Mesenchymal stem cell (in vitro differentiated cells and primary cell): Measurements from ENCODE around the gene RB1.

Experiments
- DNase-seq: peaks from one replicate; pipeline ENCODE4 v3.0.0-alpha.2; 2013
- H2AFZ ChIP-seq: one replicate; pipeline ENCODE4 v1.6.1; 2013; ENCODE audit warnings: low read depth, mild to moderate bottlenecking, control low read depth, inconsistent platforms, low read length, moderate library complexity
- H2AK5ac ChIP-seq: 2 replicates; pipeline ENCODE4 v1.6.1; 2013; ENCODE audit warnings: low read length, moderate library complexity, mild to moderate bottlenecking, inconsistent platforms; ENCODE audit not compliant: severe bottlenecking
- H2BK120ac ChIP-seq: one replicate; pipeline ENCODE4 v1.6.1; 2013; ENCODE audit warnings: low read depth, mild to moderate bottlenecking, inconsistent platforms, low read length, moderate library complexity
- H2BK12ac ChIP-seq, 2 experiments: one replicate each; pipeline ENCODE4 v1.6.1; 2013; ENCODE audit warnings: inconsistent platforms in 2 of 2, low read length in 2 of 2, mild to moderate bottlenecking in 2 of 2, moderate library complexity in 2 of 2, control low read depth in 1 of 2
- H2BK15ac ChIP-seq: one replicate; pipeline ENCODE4 v1.6.1; 2013; ENCODE audit warnings: mild to moderate bottlenecking, low read depth, inconsistent platforms; ENCODE audit not compliant: poor library complexity, severe bottlenecking
- H2BK5ac ChIP-seq: 2 replicates; pipeline ENCODE4 v1.6.1; 2013; ENCODE audit warnings: low read depth, mild to moderate bottlenecking, low read length, control low read depth, inconsistent platforms; ENCODE audit not compliant: poor library complexity, severe bottlenecking
- H3K14ac ChIP-seq, 2 experiments: one replicate each; pipeline ENCODE4 v1.6.1; 2013; ENCODE audit warnings: inconsistent platforms in 2 of 2, low read length in 2 of 2, control low read depth in 1 of 2, mild to moderate bottlenecking in 1 of 2, moderate library complexity in 1 of 2
- H3K18ac ChIP-seq, 2 experiments: one replicate each; pipeline ENCODE4 v1.6.1; 2013; ENCODE audit warnings: inconsistent platforms in 2 of 2, low read length in 2 of 2, control low read depth in 1 of 2, low read depth in 1 of 2, mild to moderate bottlenecking in 1 of 2
- H3K23ac ChIP-seq, 2 experiments: one replicate each; pipeline ENCODE4 v1.6.1; 2013; ENCODE audit warnings: inconsistent platforms in 2 of 2, low read length in 2 of 2, mild to moderate bottlenecking in 2 of 2, moderate library complexity in 2 of 2, control low read depth in 1 of 2
- H3K27ac ChIP-seq: 2 replicates; pipeline ENCODE4 v1.5.1; 2013; ENCODE audit warnings: mild to moderate bottlenecking, moderate library complexity, low read length, control low read depth, inconsistent platforms; ENCODE audit not compliant: poor library complexity, severe bottlenecking
- H3K27me3 ChIP-seq, 2 experiments: 2 replicates each; pipeline versions ENCODE4 v1.6.1 to v1.7.0; 2013; ENCODE audit warnings: low read length in 2 of 2, mild to moderate bottlenecking in 2 of 2, moderate library complexity in 2 of 2, control low read depth in 1 of 2, inconsistent platforms in 1 of 2; ENCODE audit not compliant: control insufficient read depth in 1 of 2, insufficient read depth in 1 of 2
- H3K36me3 ChIP-seq, 2 experiments: 2 replicates each; pipeline versions ENCODE4 v1.6.1 to v1.7.0; 2013; ENCODE audit warnings: low read length in 2 of 2, control low read depth in 1 of 2, inconsistent platforms in 1 of 2, low read depth in 1 of 2, mild to moderate bottlenecking in 1 of 2; ENCODE audit not compliant: insufficient read depth in 2 of 2, control insufficient read depth in 1 of 2
- H3K4ac ChIP-seq, 2 experiments: one replicate each; pipeline ENCODE4 v1.6.1; 2013; ENCODE audit warnings: inconsistent platforms in 2 of 2, low read length in 2 of 2, mild to moderate bottlenecking in 2 of 2, moderate library complexity in 2 of 2, control low read depth in 1 of 2, low read depth in 1 of 2
- H3K4me1 ChIP-seq: 2 replicates; pipeline ENCODE4 v1.6.1; 2013; ENCODE audit warnings: low read depth, low read length, control low read depth; ENCODE audit not compliant: control insufficient read depth, insufficient read depth
- H3K4me2 ChIP-seq: 2 replicates; pipeline ENCODE4 v1.6.1; 2013; ENCODE audit warnings: low read length, mild to moderate bottlenecking, inconsistent platforms; ENCODE audit not compliant: poor library complexity, severe bottlenecking
- H3K4me3 ChIP-seq, 2 experiments: 2 replicates each; pipeline versions ENCODE4 v1.5.1 to v1.7.0; 2013; ENCODE audit warnings: low read length in 2 of 2, mild to moderate bottlenecking in 2 of 2, control low read depth in 1 of 2, low read depth in 1 of 2; ENCODE audit not compliant: insufficient read depth in 1 of 2
- H3K79me1 ChIP-seq: replicated peaks from 2 replicates; pipeline ENCODE4 v1.6.1; 2013; ENCODE audit warnings: mild to moderate bottlenecking, control low read depth, low read length, inconsistent platforms; ENCODE audit not compliant: poor library complexity, severe bottlenecking
- H3K9ac ChIP-seq: 2 replicates; pipeline ENCODE4 v1.7.0; 2013; ENCODE audit warnings: mild to moderate bottlenecking, low read length, moderate library complexity
- H3K9me3 ChIP-seq: 2 replicates; pipeline ENCODE4 v1.7.0; 2013; ENCODE audit warnings: mild to moderate bottlenecking, low read length; ENCODE audit not compliant: control insufficient read depth
- H4K8ac ChIP-seq: one replicate; pipeline ENCODE4 v1.6.1; 2013; ENCODE audit warnings: inconsistent platforms, mild to moderate bottlenecking, low read length, moderate library complexity
- H4K91ac ChIP-seq: one replicate; pipeline ENCODE4 v1.6.1; 2013; ENCODE audit warnings: mild to moderate bottlenecking, low read length, inconsistent platforms
- WGBS: methylation state at CpG from one replicate; pipeline ENCODE4 v1.1.7; 2013; ENCODE audit warnings: mixed read lengths; 5-methylcytosine and 5-hydroxymethylcytosine counted together

Gene RB1

DNA sequence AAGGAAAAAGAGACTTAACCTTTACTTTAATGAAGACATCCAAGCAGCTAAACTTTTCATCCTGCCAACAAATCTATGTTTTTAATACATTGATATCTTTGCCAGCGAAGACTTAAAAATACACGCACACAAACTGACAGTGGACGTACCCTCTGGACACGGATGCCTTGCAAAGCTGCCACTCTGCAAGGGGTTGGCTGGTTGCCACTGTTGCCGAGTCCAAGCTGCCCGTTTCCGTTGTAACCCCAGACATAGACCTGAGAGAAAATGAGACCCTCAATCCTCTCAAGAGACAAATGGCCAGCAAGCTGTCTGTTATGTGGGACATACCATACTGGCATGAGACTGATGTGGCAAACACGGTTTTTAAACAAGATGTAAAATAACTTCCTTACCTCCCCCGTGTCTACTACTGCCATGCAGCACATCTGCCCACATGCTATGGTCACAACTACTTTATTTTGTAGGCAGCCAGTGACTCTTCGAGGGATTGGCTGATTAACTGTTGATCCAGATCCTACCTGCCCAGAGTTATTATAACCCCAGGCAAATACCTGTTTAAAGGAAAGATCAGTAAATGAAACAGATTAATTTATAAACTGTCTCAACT, 208.2 kb downstream of the RB1 start:
- Histone ChIP-seq H2BK15ac (no peak overlapping the region), H3K4me3 (no peak overlapping the region), H4K91ac (no peak overlapping the region), H3K18ac (no peak overlapping the region), H2BK120ac (no peak overlapping the region), H2BK5ac (no peak overlapping the region), H2AFZ (no peak overlapping the region), H3K27ac (no peak overlapping the region), H3K36me3 (peaks cover 6 to 12% of the 10 kb centered on the region in 2 experiments), H3K4me1 (no peaks in the 10 kb centered on the region), H3K14ac (no peak overlapping the region), H3K4me2 (no peak overlapping the region), H3K9ac (no peak overlapping the region), H2BK12ac (no peak overlapping the region), H3K4ac (no peak overlapping the region), H3K9me3 (no peaks in the 10 kb centered on the region), H3K79me1 (no peaks in the 10 kb centered on the region), H4K8ac (no peak overlapping the region), H2AK5ac (no peak overlapping the region), H3K23ac (no peak overlapping the region), H3K27me3 (no peaks in the 10 kb centered on the region)
- DNase-seq = no peak
- WGBS = 93% methylated on average over 10 of the region's 10 CpGs

DNA sequence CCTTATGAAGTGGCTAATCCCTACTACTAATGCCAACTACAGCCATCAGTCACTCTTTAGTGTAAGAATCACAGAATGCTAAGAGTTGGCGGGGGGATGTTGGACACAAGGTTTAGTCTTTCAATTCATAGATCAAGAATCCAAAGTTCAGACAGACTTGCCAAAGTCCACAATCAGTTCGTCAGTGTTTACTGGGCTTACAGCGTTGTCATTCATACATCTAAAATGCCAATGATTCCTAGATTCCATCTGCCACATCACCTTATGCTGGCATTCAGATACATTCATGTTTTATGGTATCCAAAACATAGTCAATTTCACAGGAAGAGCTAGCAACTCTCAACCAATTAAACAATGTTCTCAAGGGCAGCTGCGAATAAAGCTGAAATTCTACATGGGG, 211.2 kb downstream of the RB1 start:
- no peak overlapping the region for H3K23ac ChIP-seq
- H2BK120ac ChIP-seq = no peak overlapping the region
- H3K27me3 ChIP-seq = no peaks in the 10 kb centered on the region
- no peak overlapping the region for H2BK12ac ChIP-seq
- no peak overlapping the region for H3K4me2 ChIP-seq
- no peaks in the 10 kb centered on the region for H3K79me1 ChIP-seq
- peaks cover 3 to 6% of the 10 kb centered on the region in 2 experiments for H3K36me3 ChIP-seq
- H2BK15ac ChIP-seq = no peak overlapping the region
- H4K91ac ChIP-seq = no peak overlapping the region
- no peak overlapping the region for H2AFZ ChIP-seq
- no peak overlapping the region for H3K4ac ChIP-seq
- H3K9ac ChIP-seq = no peak overlapping the region
- H3K27ac ChIP-seq = no peak overlapping the region
- H2BK5ac ChIP-seq = no peak overlapping the region
- H3K4me1 ChIP-seq = no peaks in the 10 kb centered on the region
- no peak overlapping the region for H2AK5ac ChIP-seq
- DNase-seq = no peak
- WGBS = 97% methylated on average over 4 of the region's 4 CpGs
- no peak overlapping the region for H3K14ac ChIP-seq
- no peak overlapping the region for H3K4me3 ChIP-seq
- no peaks in the 10 kb centered on the region for H3K9me3 ChIP-seq
- H4K8ac ChIP-seq = no peak overlapping the region
- no peak overlapping the region for H3K18ac ChIP-seq

DNA sequence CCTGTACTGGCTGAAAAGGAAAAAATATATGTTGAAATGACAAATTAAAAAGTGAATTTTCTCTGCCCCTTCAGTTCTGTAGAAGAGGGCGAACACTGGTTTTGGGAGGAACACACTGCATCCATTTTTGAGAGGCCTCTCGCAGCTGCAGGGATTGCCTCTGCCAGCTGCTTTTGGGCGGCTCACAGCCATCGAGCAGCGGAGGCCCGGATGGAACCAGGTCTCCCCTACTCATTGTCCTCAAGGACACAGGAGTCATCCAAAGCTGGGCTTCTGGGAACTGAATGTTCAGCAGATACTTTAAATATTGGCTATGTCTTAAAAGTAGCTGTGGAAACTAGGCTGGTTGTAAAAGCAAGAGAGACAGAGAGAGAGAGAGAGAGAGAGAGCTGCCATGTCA, 212.2 kb downstream of the RB1 start:
- no peak overlapping the region for H3K14ac ChIP-seq

DNA sequence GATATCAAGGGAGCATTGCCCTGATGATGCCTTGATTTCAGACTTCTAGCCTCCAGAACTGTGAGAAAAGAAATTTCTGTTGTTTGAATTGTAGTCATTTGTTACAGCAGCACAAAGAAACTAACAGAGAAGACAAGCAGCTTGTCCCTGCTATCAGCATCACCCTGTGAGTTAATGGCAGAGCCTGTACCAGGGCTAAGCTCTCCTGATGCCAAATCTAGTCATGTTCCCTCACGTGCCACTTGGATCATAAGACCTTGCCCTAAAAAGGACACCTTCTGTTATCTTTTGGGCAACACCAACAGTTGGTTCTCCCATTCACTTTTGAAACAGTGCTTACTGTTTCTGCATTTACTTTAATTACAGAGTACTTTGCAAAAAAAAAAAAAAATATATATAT, 214.5 kb downstream of the RB1 start:
- no peak overlapping the region for H4K91ac ChIP-seq
- no peak for DNase-seq
- no peak overlapping the region for H3K4ac ChIP-seq
- no peak overlapping the region for H2AK5ac ChIP-seq
- H3K27me3 ChIP-seq = no peaks in the 10 kb centered on the region
- no peak overlapping the region for H3K27ac ChIP-seq
- peaks cover 6% of the 10 kb centered on the region for H3K79me1 ChIP-seq
- H3K4me1 ChIP-seq = no peaks in the 10 kb centered on the region
- no peak overlapping the region for H3K23ac ChIP-seq
- no peak overlapping the region for H3K14ac ChIP-seq
- WGBS = 38% methylated on average over 1 of the region's 1 CpG
- H3K4me3 ChIP-seq = no peak overlapping the region
- no peak overlapping the region for H3K4me2 ChIP-seq
- H2BK12ac ChIP-seq = no peak overlapping the region
- H4K8ac ChIP-seq = no peak overlapping the region
- H3K36me3 ChIP-seq = peaks cover 0 to 4% of the 10 kb centered on the region in 2 experiments
- H3K9ac ChIP-seq = no peak overlapping the region
- H2BK120ac ChIP-seq = no peak overlapping the region
- H2AFZ ChIP-seq = no peak overlapping the region
- no peak overlapping the region for H2BK15ac ChIP-seq
- no peak overlapping the region for H3K18ac ChIP-seq
- no peak overlapping the region for H2BK5ac ChIP-seq
- no peaks in the 10 kb centered on the region for H3K9me3 ChIP-seq

More for the DNA sequence above, 212.2 kb downstream of the RB1 start:
- no peak overlapping the region for H2BK120ac ChIP-seq
- peak overlapping the region; percentile 69 for H4K8ac ChIP-seq
- peaks cover 3 to 6% of the 10 kb centered on the region in 2 experiments for H3K36me3 ChIP-seq
- no peak overlapping the region for H3K4ac ChIP-seq
- DNase-seq = no peak
- no peak overlapping the region for H3K23ac ChIP-seq
- no peak overlapping the region for H4K91ac ChIP-seq
- H3K9me3 ChIP-seq = no peaks in the 10 kb centered on the region
- H3K4me3 ChIP-seq = no peak overlapping the region
- 94% methylated on average over 4 of the region's 6 CpGs for WGBS
- peaks cover 2% of the 10 kb centered on the region for H3K79me1 ChIP-seq
- H3K27ac ChIP-seq = no peak overlapping the region
- H2AK5ac ChIP-seq = no peak overlapping the region
- H3K18ac ChIP-seq = no peak overlapping the region
- no peak overlapping the region for H2BK15ac ChIP-seq
- no peak overlapping the region for H2BK5ac ChIP-seq
- H3K4me2 ChIP-seq = no peak overlapping the region
- no peak overlapping the region for H2AFZ ChIP-seq
- no peaks in the 10 kb centered on the region for H3K4me1 ChIP-seq
- H2BK12ac ChIP-seq = no peak overlapping the region
- H3K9ac ChIP-seq = no peak overlapping the region
- no peaks in the 10 kb centered on the region for H3K27me3 ChIP-seq
